Astrocyte (in vitro differentiated cells and primary cell): ENCODE results near the gene FAS. TPM values are rescaled to one million over a fixed set of nuclear protein-coding genes. Genes with fewer than 3 reads are reported as not detected.

Source experiments
- DNase-seq: peaks from one replicate; pipeline ENCODE4 v3.0.0-alpha.2; 2010; ENCODE audit warnings: low read depth
- FAIRE-seq: peaks from 2 replicates; lab custom pipeline; 2011; peaks lifted over from hg19 to GRCh38; lab: Jason Lieb, UNC
- H2AFZ ChIP-seq: 2 replicates; pipeline ENCODE4 v1.6.0; 2012; ENCODE audit warnings: low read depth, low read length, inconsistent platforms
- H3K27ac ChIP-seq: 2 replicates; pipeline ENCODE4 v1.5.1; 2011; ENCODE audit warnings: low read depth, low read length, inconsistent platforms
- H3K27me3 ChIP-seq: 2 replicates; pipeline ENCODE4 v1.6.0; 2011; ENCODE audit warnings: low read length, inconsistent platforms; ENCODE audit not compliant: insufficient read depth
- H3K36me3 ChIP-seq: 2 replicates; pipeline ENCODE4 v1.5.1; 2011; ENCODE audit warnings: low read length, inconsistent platforms; ENCODE audit not compliant: insufficient read depth
- H3K4me1 ChIP-seq: 2 replicates; pipeline ENCODE4 v1.5.1; 2011; ENCODE audit warnings: low read length, inconsistent platforms; ENCODE audit not compliant: insufficient read depth
- H3K4me2 ChIP-seq: 2 replicates; pipeline ENCODE4 v1.6.0; 2012; ENCODE audit warnings: low read length, inconsistent platforms
- H3K4me3 ChIP-seq: 2 replicates; pipeline ENCODE4 v1.5.1; 2011; ENCODE audit warnings: low read depth, mild to moderate bottlenecking, low read length, inconsistent platforms; ENCODE audit not compliant: insufficient read depth
- H3K79me2 ChIP-seq: 2 replicates; pipeline ENCODE4 v1.6.0; 2012; ENCODE audit warnings: mild to moderate bottlenecking, low read length, inconsistent platforms; ENCODE audit not compliant: insufficient read depth
- H3K9ac ChIP-seq: 2 replicates; pipeline ENCODE4 v1.6.0; 2012; ENCODE audit warnings: mild to moderate bottlenecking, low read length, inconsistent platforms
- H3K9me3 ChIP-seq: 2 replicates; pipeline ENCODE4 v1.5.1; 2012; ENCODE audit warnings: low read depth, mild to moderate bottlenecking, low read length, inconsistent platforms; ENCODE audit not compliant: insufficient read depth
- H4K20me1 ChIP-seq: 2 replicates; pipeline ENCODE4 v1.6.0; 2012; ENCODE audit warnings: low read length, inconsistent platforms; ENCODE audit not compliant: insufficient read depth
- H3K27ac Mint-ChIP-seq: one replicate; pipeline ENCODE4 v1.8.0; 2021; ENCODE audit warnings: mild to moderate bottlenecking, mixed read lengths; ENCODE audit not compliant: unreplicated experiment
- H3K27me3 Mint-ChIP-seq: one replicate; pipeline ENCODE4 v1.8.0; 2021; ENCODE audit warnings: low read depth, mixed read lengths; ENCODE audit not compliant: unreplicated experiment
- H3K36me3 Mint-ChIP-seq: one replicate; pipeline ENCODE4 v1.8.0; 2021; ENCODE audit warnings: low read depth, mixed read lengths; ENCODE audit not compliant: unreplicated experiment
- H3K4me1 Mint-ChIP-seq: one replicate; pipeline ENCODE4 v1.8.0; 2021; ENCODE audit warnings: low read depth, mixed read lengths; ENCODE audit not compliant: unreplicated experiment
- H3K4me3 Mint-ChIP-seq: one replicate; pipeline ENCODE4 v1.8.0; 2021; ENCODE audit warnings: mild to moderate bottlenecking, moderate library complexity, mixed read lengths; ENCODE audit not compliant: unreplicated experiment
- H3K9me3 Mint-ChIP-seq: one replicate; pipeline ENCODE4 v1.8.0; 2021; ENCODE audit warnings: mild to moderate bottlenecking, mixed read lengths; ENCODE audit not compliant: unreplicated experiment
- CTCF ChIP-seq: IDR thresholded peaks from 2 replicates; pipeline ENCODE4 v1.5.1; 2011; ENCODE audit warnings: low read depth, mild to moderate bottlenecking, inconsistent platforms, low read length, moderate library complexity; ENCODE audit not compliant: insufficient read depth
- EZH2 ChIP-seq: IDR thresholded peaks from 2 replicates; pipeline ENCODE4 v1.6.1; 2012; ENCODE audit warnings: mild to moderate bottlenecking, low read length, inconsistent platforms; ENCODE audit not compliant: insufficient read depth
- total RNA-seq: library from RNA; stranded (reverse); gene quantifications from 2 replicates; pipeline ENCODE4 v1.2.1, GENCODE V29; 2021

FAS gene
- total RNA-seq, 1 donor from 2014 or later = 32.6 TPM

DNA sequence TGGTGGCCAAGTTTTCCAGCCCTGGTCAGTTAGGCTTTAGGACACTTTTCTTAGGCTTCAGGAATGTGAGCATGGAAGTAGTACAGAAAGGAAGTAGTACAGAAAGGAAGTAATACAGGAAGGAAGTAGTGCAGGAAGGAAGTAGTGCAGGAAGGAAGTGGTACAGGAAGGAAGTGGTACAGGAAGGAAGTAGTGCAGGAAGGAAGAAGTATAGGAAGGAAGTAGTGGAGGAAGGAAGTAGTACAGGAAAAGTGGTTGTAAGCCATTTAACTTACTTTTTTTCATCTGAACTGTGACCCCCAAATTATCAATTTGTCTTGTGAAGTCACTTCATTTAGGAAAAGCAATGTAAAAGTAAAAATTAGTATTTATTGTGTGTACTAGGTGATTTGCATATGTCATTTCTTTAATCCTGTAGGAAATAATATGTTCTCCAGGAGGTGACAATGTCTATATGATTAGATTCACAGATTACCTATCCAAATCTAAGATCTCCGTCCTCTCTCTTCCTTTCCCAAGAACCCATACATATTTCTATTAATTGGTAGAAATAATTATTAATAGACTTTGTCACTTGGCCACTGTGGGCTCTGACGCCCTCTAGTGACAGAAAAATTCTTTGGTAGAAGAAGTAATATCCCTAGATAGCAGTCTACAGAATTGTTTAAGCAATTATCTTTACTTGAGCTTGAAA lies 3.9 kb upstream of the FAS start:
- Mint-ChIP-seq H3K4me1 (peaks cover 10% of the 10 kb centered on the region), H3K27ac (no peak overlapping the region), H3K27me3 (no peaks in the 10 kb centered on the region), H3K36me3 (peaks cover 2% of the 10 kb centered on the region), H3K9me3 (no peaks in the 10 kb centered on the region), H3K4me3 (no peak overlapping the region)
- Histone ChIP-seq H3K27me3 (no peaks in the 10 kb centered on the region), H3K4me2 (no peak overlapping the region), H3K9ac (no peak overlapping the region), H3K9me3 (no peaks in the 10 kb centered on the region), H3K4me1 (peaks cover 9% of the 10 kb centered on the region), H4K20me1 (peaks cover 6% of the 10 kb centered on the region), H3K36me3 (no peaks in the 10 kb centered on the region), H2AFZ (no peak overlapping the region), H3K27ac (no peak overlapping the region), H3K79me2 (peaks cover 7% of the 10 kb centered on the region), H3K4me3 (no peak overlapping the region)
- FAIRE-seq (no peak), DNase-seq (no peak)
- TF ChIP-seq EZH2 = no peak
- TF ChIP-seq CTCF = peak; percentile 54

DNA sequence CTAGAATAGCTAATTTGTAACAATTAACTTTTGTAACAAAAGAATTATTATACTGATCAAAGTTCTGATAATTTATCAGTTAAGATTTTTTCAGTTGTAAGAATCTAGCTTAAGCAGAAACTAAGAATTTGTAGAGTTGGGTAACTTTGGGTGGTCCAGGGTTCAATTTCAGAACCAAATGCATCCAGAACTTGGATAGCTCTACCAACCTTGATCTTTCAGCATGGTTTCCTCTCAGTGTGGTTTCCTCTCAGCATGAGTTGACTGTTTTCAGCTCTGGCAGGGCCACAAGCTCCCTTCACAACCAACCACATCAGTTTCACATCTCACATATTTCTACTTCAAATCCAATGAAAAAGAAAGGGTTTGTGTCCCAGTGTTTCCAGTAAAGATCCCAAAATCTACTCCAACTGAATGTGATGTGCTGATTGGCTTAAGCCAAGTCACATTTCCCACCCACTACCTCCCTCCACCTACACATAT lies 3.3 kb upstream of the FAS start:
- H3K4me2 ChIP-seq = no peak overlapping the region
- no peaks in the 10 kb centered on the region for H3K9me3 ChIP-seq
- DNase-seq (no peak), FAIRE-seq (no peak)
- no peak overlapping the region for H3K27ac Mint-ChIP-seq
- H3K36me3 Mint-ChIP-seq = peaks cover under 1% of the 10 kb centered on the region
- no peak overlapping the region for H3K9ac ChIP-seq
- H3K4me3 Mint-ChIP-seq = no peak overlapping the region
- H3K36me3 ChIP-seq = no peaks in the 10 kb centered on the region
- TF ChIP-seq CTCF (no peak), EZH2 (no peak)
- peaks cover 13% of the 10 kb centered on the region for H3K79me2 ChIP-seq
- peaks cover 9% of the 10 kb centered on the region for H3K4me1 ChIP-seq
- no peak overlapping the region for H2AFZ ChIP-seq
- H3K4me3 ChIP-seq = no peak overlapping the region
- no peaks in the 10 kb centered on the region for H3K9me3 Mint-ChIP-seq
- H3K27ac ChIP-seq = no peak overlapping the region
- H4K20me1 ChIP-seq = peaks cover 12% of the 10 kb centered on the region
- H3K27me3 Mint-ChIP-seq = no peaks in the 10 kb centered on the region
- H3K27me3 ChIP-seq = no peaks in the 10 kb centered on the region
- peaks cover 15% of the 10 kb centered on the region for H3K4me1 Mint-ChIP-seq

DNA sequence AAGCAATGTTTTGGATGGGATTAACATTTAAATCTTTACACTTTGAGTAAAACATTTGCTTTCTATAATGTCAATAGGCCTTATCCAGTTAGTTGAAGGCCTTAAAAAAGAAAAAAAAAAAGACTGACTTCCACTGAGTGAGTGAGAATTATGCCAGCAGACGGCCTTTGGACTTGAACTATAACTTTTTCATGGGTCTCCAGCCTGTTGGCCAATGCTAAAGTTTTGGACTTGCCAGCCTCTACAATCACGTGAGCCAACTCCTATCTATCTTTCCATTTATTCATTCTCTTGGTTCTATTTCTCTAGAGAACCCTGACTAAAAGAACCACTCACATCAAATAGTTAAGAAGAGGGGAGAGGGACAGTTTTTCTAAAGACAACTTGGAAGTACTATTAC lies 2.8 kb upstream of the FAS start:
- no peaks in the 10 kb centered on the region for H3K27me3 ChIP-seq

More for the DNA sequence above, 2.8 kb upstream of the FAS start:
- DNase-seq = no peak
- Mint-ChIP-seq H3K36me3 (no peaks in the 10 kb centered on the region), H3K27me3 (no peaks in the 10 kb centered on the region), H3K4me3 (no peak overlapping the region), H3K4me1 (peaks cover 15% of the 10 kb centered on the region), H3K9me3 (no peaks in the 10 kb centered on the region), H3K27ac (no peak overlapping the region)
- Histone ChIP-seq H3K9ac (no peak overlapping the region), H3K27ac (no peak overlapping the region), H3K4me2 (no peak overlapping the region), H3K79me2 (peaks cover 19% of the 10 kb centered on the region), H2AFZ (no peak overlapping the region), H3K36me3 (no peaks in the 10 kb centered on the region), H4K20me1 (peaks cover 15% of the 10 kb centered on the region), H3K4me3 (no peak overlapping the region), H3K9me3 (no peaks in the 10 kb centered on the region), H3K4me1 (peaks cover 9% of the 10 kb centered on the region)
- FAIRE-seq = no peak
- no peak for TF ChIP-seq EZH2
- TF ChIP-seq CTCF = no peak
